ENCODE results near the gene KRT34.

DNA sequence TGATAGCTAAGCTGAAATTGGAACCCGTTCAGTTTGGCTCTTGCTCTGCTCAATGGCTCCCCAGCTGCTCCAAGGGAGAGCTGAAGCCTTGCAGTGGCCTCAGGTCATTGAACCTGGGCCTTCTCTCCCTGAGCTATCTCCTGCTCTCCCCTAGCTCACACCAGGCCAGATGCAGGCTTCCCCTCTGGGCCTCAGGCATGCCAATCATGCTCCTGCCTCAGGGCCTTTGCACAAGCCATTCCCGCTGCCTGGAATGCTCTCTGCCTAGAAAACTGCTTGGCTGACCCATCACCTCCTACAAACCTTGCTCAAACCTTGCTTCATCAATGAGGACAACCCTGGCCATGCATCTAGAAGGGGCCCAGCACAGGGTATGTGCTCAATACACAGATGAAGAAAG lies 49.9 kb downstream of the KRT34 start:
- TF ChIP-seq POLR2A (IDR thresholded peaks at IDR 0.05; ENCODE audit: low read depth, low read length) (no peak), TAF1 (IDR thresholded peaks at IDR 0.05; ENCODE audit: low read depth, low read length) (no peak)
